Suprapubic skin (tissue), 3 donors: Measurements from ENCODE around the gene FAM131A.

Experiments used
- EP300 ChIP-seq: sonication (generic); formaldehyde crosslinking; IDR thresholded peaks from one replicate; pipeline ENCODE4 v1.6.1; 2017; ENCODE audit warnings: antibody characterized with exemption
- TF ChIP-seq, protein P1 (sequence below), 2 donors: fragments of 200-600 bp in 1 of 2; fragments of 450-650 bp in 1 of 2; sonication (generic) in 1 of 2; IDR thresholded peaks; one replicate each; pipeline ENCODE4 v1.5.1; 2016 to 2019; ENCODE audit warnings: antibody characterized with exemption in 2 of 2, mild to moderate bottlenecking in 1 of 2, moderate library complexity in 1 of 2

DNA sequence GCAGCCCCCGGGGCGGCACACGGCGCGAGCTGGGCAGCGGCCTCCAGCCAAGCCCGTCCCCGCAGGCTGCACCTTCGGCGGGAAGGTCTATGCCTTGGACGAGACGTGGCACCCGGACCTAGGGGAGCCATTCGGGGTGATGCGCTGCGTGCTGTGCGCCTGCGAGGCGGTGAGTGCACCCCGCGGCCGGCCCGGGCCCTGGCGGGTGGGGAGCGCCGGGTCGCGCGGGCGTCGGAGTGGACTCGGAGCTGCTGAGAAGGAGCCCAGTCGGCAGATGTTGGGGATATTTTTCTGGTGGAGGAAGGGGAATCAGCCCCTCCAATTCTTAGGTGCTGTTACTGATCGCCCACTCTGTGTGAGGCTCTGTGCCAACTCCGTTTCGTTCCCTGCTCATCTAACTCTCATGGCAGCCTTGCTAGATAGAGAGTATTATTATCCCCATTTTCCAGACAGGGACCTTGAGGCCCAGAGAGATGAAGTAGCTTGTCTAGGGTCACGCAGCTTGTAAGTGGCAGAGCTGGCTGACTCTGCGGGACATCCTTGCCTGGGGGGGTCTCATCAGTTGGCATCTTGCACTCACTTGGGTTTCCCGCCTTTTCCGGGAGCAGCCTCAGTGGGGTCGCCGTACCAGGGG, 43.3 kb downstream of the FAM131A start:
- TF ChIP-seq EP300, result no peak
- TF ChIP-seq, protein P1, sequence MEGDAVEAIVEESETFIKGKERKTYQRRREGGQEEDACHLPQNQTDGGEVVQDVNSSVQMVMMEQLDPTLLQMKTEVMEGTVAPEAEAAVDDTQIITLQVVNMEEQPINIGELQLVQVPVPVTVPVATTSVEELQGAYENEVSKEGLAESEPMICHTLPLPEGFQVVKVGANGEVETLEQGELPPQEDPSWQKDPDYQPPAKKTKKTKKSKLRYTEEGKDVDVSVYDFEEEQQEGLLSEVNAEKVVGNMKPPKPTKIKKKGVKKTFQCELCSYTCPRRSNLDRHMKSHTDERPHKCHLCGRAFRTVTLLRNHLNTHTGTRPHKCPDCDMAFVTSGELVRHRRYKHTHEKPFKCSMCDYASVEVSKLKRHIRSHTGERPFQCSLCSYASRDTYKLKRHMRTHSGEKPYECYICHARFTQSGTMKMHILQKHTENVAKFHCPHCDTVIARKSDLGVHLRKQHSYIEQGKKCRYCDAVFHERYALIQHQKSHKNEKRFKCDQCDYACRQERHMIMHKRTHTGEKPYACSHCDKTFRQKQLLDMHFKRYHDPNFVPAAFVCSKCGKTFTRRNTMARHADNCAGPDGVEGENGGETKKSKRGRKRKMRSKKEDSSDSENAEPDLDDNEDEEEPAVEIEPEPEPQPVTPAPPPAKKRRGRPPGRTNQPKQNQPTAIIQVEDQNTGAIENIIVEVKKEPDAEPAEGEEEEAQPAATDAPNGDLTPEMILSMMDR (IDR thresholded peaks at IDR 0.05), result no peak
